GM21786 (cell line): ENCODE data around the gene ISG20L2.
A peak's percentile ranks its signal among the peaks of the same experiment; 100 is the strongest.

ENCODE experiments used
- ATAC-seq: cut with Tn5 transposase; IDR thresholded peaks from one replicate; pipeline ENCODE4 v1.9.1; 2021; ENCODE audit not compliant: unreplicated experiment

The ISG20L2 gene

GRCh38 chr1:156754219-156754618 lies 25.7 kb upstream of the ISG20L2 start:
- ATAC-seq, result no peak

- ATAC-seq, result no peak
Measured at GRCh38 chr1:156752843-156753482, 24.4 kb upstream of the ISG20L2 start.

DNA sequence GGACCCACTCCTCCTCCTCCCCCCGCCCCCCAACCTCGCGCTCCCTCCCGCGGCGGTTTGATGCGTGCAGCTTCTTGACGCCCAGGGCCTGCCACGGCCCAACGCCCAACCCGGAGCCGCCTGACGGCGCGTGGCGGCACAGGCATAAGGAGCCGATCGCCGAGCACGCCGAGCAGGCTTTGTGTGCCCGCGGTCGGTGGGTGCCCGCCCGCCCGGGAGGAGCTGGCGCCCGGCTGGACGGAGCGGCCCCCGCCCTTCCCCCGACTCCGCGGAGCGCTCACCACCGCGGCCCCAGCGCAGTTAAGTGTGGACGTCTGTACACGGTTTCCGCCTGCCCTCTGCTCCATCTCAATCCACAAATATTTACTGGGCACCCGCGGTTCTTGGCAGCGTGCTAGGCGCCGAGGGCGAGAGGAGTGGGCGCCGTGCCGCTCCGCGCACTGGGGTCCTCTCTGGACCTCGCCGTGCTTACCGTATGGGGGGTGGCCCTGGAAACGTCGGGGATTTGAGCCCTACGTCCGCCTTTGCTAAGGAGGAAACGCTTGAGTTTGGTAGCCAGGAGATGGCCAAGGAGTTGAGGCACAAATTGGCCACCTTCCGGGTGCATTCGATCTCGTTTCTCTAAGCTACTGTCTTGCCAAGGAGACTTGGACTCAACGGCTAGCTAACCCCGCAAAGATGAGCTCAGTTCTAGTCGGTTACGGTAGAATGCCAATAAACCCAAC lies 23.4 kb upstream of the ISG20L2 start:
- ATAC-seq, result peak; percentile 60

GRCh38 chr1:156751451-156751756 lies 22.8 kb upstream of the ISG20L2 start, which contains the start of gene HDGF:
HDGF (minus strand) TSS chr1:156751675; CDS start chr1:156751429, 246 bp downstream.
- ATAC-seq, result no peak

DNA sequence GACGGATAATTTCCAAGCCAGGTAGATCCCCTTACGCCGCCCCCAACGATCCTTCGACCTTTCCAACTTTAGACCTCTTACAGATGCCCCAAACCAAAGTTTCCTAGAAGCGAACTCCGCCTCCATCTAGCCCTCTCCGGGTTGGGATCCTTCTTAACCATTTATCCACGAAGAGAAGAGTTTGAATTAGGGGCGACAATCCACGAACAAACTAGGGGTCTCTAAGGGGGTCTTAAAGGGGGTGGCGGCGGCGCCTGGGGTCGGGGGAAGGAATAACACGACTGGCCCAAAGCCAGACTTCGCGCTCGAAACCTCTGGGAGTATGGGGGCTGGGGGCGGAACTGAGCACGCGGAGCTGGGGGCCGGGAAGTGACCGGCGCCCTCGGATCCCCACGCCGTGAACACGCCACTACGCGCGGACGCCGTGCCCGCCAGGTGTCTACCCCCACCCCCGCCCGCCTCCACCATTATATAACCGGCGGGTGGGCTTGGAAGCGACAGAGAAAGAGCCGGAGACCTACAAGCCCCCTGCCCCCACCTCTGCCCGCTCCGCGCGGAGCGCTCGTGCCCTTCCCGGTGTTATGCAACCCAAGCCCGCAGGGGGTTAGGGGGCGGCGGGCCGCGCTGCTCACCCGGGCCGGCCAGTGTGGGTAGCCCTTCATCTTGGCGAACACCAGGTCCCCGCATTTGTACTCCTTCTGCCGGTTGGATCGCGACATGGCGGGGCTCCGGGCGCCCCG lies 22.3 kb upstream of the ISG20L2 start:
- no peak for ATAC-seq

DNA sequence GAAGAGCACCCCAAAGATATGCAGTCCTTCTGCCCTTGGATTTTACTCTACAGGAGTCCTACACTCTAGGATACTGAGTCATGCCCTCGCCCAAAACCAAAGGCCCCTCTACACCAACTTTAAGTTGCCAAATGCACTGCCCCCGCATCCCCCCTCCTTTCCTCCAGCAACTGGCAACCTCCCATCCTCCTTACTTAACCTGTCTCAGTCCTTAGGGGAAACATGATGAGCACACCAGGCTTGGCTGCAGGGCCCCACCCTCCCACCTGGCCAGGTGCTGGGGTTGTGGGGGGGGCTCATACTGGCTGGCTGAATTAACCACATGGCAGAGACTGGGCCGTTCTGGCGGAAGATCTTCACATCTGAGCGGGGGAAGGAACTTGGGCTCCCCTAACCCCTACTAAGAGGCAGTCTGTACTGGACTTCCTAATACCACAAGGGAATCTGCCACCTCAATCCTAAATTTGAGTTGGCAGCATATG lies 21.7 kb upstream of the ISG20L2 start:
- no peak for ATAC-seq

- ATAC-seq, result no peak
Measured at GRCh38 chr1:156749419-156750118, 21.0 kb upstream of the ISG20L2 start.

GRCh38 chr1:156748670-156749418 lies 20.3 kb upstream of the ISG20L2 start:
- no peak for ATAC-seq

GRCh38 chr1:156747742-156748669 lies 19.4 kb upstream of the ISG20L2 start:
- ATAC-seq, result no peak

GRCh38 chr1:156746728-156747631 lies 18.4 kb upstream of the ISG20L2 start:
- no peak for ATAC-seq

- no peak for ATAC-seq
Measured at GRCh38 chr1:156746406-156746727, 17.8 kb upstream of the ISG20L2 start.

- ATAC-seq, result no peak
Measured at GRCh38 chr1:156745881-156746280, 17.3 kb upstream of the ISG20L2 start.

DNA sequence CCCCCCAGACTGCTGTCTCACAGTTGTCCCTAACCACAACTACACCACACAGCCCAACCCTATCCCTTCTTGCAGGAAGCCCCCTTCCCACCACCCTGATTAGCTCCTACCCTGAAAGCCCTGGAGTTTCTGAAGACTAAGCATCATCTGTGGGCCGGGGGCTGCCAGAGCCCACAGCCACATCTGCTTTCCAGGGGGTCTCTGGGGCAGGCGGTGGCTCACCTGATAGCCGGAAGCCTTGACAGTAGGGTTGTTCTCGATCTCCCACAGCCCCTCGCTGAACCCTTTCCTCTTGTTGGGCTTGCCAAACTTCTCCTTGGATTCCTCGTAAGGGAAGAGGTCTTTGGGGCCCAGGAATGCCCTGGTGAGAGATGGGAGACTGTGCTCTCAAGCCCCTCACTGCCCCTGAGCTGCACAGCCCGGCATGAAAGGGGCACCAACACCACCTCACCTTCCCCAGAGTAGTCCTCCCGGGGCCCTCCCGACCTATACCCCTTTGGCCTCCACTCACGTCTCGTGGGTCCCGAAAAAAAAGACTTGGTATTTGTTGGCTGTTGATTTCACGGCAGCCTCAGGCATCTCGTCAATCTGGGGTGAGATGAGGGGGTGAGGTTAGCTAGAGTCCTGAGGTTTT lies 16.3 kb upstream of the ISG20L2 start:
- no peak for ATAC-seq

GRCh38 chr1:156744344-156744743 lies 15.8 kb upstream of the ISG20L2 start:
- no peak for ATAC-seq

GRCh38 chr1:156743367-156744302 lies 15.1 kb upstream of the ISG20L2 start:
- ATAC-seq, result no peak

DNA sequence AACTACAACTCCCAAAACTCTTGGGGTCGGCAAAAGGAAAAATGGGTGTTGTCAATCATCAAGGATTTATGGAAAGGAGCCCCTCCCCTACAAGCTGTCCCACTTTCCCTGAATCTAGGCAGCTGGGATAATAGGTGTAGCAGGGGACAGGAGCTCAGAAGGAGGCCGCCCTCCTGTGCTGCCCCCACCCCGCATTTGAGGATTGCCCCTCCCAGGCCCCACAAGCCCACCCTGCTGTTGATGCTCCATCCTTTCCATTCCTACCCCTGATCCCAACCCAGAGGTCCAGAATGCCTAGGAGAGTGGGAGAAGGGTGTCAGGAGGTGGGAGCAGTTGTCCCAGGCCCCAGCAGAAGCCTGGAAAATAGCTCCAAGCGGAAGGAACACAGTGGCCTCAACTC lies 14.2 kb upstream of the ISG20L2 start:
- ATAC-seq, result no peak

GRCh38 chr1:156742017-156742416 lies 13.5 kb upstream of the ISG20L2 start:
- ATAC-seq, result no peak
